ENCODE results near the gene ZEB2.

DNA sequence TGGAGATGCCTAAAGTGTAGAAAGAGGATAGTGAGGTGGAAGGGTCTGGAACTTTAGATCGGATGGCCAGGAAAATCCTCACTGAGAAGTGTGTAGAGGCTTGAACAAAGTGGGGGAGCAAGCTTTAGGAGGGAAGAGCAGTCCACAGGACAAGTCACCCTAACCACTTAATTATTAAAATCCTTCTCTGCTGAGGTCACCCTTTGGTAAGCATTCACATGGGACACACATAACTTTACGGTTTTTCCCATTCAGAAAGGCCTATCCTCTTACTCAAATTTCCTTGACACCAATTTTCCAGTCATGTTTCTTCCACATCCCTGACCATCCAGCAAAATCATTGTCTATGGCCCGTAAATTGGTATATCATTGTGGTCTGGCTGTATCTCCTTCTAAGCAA is 31.0 kb upstream of the ZEB2 start:
- TF ChIP-seq CREM (IDR thresholded peaks at IDR 0.05; ENCODE audit: low read depth) (no peak), SRF (IDR thresholded peaks at IDR 0.05; ENCODE audit: low read depth in 2 of 2, low read length in 2 of 2) (no peak), POLR2AphosphoS5 (IDR thresholded peaks at IDR 0.05; ENCODE audit: low read length) (no peak), MTA3 (IDR thresholded peaks at IDR 0.05; ENCODE audit: borderline replicate concordance, low read length) (no peak), YY1 (IDR thresholded peaks at IDR 0.05; ENCODE audit: low read depth, low read length) (no peak)
- TF ChIP-seq, protein P1, sequence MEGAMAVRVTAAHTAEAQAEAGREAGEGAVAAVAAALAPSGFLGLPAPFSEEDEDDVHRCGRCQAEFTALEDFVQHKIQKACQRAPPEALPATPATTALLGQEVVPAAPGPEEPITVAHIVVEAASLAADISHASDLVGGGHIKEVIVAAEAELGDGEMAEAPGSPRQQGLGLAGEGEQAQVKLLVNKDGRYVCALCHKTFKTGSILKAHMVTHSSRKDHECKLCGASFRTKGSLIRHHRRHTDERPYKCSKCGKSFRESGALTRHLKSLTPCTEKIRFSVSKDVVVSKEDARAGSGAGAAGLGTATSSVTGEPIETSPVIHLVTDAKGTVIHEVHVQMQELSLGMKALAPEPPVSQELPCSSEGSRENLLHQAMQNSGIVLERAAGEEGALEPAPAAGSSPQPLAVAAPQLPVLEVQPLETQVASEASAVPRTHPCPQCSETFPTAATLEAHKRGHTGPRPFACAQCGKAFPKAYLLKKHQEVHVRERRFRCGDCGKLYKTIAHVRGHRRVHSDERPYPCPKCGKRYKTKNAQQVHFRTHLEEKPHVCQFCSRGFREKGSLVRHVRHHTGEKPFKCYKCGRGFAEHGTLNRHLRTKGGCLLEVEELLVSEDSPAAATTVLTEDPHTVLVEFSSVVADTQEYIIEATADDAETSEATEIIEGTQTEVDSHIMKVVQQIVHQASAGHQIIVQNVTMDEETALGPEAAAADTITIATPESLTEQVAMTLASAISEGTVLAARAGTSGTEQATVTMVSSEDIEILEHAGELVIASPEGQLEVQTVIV (IDR thresholded peaks at IDR 0.05; ENCODE audit: borderline replicate concordance, partially characterized antibody) = no peak
- TF ChIP-seq, protein P2, sequence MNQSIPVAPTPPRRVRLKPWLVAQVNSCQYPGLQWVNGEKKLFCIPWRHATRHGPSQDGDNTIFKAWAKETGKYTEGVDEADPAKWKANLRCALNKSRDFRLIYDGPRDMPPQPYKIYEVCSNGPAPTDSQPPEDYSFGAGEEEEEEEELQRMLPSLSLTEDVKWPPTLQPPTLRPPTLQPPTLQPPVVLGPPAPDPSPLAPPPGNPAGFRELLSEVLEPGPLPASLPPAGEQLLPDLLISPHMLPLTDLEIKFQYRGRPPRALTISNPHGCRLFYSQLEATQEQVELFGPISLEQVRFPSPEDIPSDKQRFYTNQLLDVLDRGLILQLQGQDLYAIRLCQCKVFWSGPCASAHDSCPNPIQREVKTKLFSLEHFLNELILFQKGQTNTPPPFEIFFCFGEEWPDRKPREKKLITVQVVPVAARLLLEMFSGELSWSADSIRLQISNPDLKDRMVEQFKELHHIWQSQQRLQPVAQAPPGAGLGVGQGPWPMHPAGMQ (IDR thresholded peaks at IDR 0.05; ENCODE audit: borderline replicate concordance) = no peak
- TF ChIP-seq, protein P3, sequence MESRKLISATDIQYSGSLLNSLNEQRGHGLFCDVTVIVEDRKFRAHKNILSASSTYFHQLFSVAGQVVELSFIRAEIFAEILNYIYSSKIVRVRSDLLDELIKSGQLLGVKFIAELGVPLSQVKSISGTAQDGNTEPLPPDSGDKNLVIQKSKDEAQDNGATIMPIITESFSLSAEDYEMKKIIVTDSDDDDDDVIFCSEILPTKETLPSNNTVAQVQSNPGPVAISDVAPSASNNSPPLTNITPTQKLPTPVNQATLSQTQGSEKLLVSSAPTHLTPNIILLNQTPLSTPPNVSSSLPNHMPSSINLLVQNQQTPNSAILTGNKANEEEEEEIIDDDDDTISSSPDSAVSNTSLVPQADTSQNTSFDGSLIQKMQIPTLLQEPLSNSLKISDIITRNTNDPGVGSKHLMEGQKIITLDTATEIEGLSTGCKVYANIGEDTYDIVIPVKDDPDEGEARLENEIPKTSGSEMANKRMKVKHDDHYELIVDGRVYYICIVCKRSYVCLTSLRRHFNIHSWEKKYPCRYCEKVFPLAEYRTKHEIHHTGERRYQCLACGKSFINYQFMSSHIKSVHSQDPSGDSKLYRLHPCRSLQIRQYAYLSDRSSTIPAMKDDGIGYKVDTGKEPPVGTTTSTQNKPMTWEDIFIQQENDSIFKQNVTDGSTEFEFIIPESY (IDR thresholded peaks at IDR 0.05) = no peak
- TF ChIP-seq, protein P4, sequence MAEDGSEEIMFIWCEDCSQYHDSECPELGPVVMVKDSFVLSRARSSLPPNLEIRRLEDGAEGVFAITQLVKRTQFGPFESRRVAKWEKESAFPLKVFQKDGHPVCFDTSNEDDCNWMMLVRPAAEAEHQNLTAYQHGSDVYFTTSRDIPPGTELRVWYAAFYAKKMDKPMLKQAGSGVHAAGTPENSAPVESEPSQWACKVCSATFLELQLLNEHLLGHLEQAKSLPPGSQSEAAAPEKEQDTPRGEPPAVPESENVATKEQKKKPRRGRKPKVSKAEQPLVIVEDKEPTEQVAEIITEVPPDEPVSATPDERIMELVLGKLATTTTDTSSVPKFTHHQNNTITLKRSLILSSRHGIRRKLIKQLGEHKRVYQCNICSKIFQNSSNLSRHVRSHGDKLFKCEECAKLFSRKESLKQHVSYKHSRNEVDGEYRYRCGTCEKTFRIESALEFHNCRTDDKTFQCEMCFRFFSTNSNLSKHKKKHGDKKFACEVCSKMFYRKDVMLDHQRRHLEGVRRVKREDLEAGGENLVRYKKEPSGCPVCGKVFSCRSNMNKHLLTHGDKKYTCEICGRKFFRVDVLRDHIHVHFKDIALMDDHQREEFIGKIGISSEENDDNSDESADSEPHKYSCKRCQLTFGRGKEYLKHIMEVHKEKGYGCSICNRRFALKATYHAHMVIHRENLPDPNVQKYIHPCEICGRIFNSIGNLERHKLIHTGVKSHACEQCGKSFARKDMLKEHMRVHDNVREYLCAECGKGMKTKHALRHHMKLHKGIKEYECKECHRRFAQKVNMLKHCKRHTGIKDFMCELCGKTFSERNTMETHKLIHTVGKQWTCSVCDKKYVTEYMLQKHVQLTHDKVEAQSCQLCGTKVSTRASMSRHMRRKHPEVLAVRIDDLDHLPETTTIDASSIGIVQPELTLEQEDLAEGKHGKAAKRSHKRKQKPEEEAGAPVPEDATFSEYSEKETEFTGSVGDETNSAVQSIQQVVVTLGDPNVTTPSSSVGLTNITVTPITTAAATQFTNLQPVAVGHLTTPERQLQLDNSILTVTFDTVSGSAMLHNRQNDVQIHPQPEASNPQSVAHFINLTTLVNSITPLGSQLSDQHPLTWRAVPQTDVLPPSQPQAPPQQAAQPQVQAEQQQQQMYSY (CRISPR knock-in tag; IDR thresholded peaks at IDR 0.05) = no peak

All from GM12878 (cell line).